ENCODE data around the gene PKHD1.

GRCh38 chr6:51788121-51788520, 299.3 kb downstream of the PKHD1 start:
- TF ChIP-seq CTCF (IDR thresholded peaks at IDR 0.05; ENCODE audit: insufficient read depth, low read length) (no peak), POLR2AphosphoS5 (IDR thresholded peaks at IDR 0.05; ENCODE audit: low read depth) (no peak)

All from HL-60 (cell line).